GM19438 (cell line): ENCODE results near the gene TTC3.

Source experiments
- ATAC-seq: cut with Tn5 transposase; IDR thresholded peaks from one replicate; pipeline ENCODE4 v1.9.1; 2021; ENCODE audit warnings: low read depth; ENCODE audit not compliant: unreplicated experiment

The TTC3 gene

DNA sequence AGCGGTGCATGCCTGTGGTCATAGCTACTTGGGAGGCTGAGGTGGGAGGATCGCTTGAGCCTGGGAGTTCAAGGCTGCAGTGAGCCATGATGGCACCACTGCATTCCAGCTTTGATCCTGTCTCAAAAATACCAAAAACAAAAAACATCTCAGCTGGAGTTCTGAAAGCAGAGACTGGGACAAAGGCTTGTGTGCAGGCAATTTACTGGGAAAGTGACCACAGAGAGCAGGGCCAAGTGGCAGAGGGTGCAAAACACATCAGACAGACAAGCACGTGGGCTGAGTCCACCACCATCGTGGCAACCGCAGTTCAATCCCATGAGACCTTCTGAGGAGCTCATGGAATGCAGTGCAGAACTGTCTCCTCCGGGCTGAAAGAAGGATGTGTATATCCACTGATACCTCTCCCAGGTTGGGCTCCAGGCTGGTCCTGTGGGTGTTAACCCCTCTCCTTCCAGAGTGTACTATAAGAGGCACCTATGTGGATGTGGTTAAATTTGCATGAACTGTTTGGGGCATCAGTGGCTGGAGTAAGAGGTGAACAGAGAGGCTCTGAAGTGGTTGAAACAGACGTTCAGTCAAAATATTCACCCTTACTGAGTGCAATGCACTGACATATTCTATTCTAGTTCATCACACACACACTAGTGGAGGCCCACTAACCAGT is 11.0 kb upstream of the TTC3 start:
- no peak for ATAC-seq

DNA sequence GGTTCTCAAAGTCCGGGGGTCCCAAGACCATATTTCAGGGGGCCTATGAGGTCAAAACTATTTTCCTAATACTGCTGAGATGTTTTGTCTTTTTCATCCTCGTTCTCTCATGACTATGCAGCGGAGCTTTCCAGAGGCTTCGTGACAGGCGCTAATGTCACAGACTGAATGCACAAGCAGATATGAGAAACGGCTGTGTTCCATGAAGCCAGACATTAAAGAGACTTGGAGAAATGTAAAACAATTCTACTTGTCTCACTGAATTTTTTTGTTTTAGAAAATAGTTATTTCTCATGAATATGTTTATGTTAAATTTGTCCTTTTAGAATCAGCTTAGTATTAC is 10.5 kb upstream of the TTC3 start:
- no peak for ATAC-seq

DNA sequence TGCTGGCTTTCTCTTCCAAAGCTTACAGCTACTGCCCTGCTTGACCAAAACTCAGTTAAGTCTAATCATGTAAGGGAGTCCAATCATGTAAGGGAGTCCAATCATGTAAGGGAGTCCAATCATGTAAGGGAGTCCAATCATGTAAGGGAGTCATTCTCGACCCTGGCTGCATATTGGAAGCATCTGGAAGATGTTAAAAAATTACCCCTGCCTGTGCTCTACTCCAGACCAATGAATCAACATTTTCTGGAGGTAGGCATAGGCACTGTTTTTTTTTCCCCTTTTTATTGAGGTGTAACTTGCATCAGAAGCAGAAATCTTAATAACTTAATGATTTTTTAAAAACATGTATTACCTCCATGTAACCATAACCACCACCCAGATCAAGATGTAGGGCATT is 9.6 kb upstream of the TTC3 start:
- ATAC-seq, result no peak

DNA sequence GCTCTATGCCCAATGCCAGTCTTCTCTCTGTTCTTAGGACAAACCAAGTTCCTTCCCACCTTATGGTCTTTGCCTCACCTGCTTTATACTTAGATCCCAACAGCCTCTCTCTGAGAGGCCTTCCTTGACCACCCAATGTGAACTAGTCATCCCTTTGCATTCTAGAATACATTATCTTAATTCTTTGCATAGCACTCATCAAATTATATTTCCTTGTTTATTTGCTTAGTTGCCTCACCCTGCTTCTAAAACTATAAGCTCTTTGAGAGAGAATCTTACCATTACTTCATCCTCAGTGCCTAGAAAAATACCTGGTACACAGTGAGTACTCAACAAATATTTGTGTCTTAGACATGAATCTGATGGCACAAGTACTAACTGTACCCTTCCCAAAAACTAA is 8.2 kb upstream of the TTC3 start:
- no peak for ATAC-seq

DNA sequence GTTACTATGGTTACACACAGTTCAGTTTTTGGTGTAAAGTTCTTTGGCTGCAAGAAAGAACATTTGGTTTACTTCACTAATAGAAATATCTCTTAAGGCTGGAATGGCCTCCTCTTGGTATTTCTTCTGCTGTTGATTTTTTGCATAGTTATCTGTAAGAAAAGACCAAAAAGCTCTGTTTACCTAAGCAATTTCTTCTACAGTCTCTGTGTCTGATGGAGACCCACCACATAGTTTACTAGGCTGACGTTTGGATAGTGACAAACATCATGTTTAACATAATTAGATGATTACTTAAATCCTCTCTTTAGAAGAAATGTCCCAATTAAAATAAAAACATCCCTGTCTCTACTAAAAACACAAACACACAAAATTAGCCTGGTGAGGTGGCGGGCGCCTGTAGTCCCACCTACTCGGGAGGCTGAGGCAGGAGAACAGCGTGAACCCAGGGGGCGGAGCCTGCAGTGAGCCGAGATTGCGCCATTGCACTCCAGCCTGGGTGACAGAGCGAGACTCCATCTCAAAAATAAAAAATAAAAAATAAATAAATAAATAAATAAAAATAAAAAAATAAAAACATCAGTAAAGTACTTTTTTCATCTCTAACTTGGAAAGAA is 7.4 kb upstream of the TTC3 start:
- ATAC-seq, result no peak

DNA sequence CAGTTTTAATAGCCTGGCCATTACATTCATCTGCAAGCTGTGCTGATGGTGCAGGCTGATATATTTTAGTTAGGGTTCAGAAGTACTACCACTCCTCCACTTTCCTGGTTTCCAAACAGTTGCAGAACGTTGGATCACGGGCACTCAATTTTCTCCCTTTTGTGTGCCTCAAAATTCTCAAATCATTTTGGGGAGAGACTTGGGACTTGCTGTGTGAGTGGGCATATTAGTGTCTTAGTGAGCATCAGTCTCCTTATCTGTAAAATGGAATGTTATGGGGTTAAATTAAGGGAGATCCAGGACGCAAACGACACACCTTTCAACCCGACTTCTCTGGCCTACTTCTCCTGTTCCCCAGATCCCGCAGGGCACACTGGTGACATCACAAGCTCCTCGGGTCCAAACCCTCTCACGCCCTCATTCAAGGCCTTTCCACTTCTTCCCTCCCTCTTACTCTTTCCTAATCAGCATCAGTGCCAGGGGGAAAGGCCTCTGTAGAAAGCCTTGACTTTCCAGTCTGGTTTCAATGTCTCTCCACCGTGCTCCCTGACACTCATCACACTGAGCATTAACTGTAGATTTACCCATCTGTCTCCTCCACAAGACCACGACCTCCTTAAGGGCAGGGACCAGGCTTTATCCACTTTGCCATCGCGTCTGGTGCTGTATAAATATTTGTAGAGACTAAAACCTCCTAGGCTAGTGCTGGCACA is 1.3 kb upstream of the TTC3 start:
- no peak for ATAC-seq

DNA sequence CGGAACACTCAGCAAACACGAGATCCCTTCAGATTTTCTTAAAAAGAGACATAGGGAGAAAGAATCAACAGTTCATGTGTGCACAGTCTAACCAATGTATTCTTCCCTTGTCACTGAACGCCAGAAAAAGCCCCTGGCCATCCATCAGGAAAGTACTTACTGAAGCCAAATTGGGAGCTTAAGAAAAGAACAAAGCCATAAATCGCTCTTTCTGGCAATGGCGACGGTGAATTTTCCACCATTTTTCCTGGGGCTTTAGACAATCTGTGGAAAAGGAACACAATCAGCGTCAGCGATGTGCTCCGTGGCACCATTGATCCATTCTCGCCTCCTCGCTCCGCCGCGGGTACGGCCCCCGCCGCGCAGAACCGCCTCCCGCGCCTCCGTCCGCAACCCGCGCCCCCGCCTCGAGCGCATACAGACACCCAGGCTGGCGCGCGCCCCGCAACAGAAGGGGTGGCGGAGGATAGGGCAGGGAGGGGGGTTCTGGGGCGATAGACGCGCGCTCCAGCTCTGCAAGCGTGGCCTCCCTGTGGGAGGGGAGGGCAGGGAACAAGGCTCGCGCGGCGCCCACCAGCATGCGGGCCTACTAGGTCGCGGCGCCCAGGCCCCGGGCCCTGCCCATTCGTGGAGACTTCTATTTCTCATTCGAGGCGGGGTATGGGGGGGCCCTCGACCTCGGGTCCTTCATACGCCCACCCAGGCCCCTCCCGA is 623 bp upstream of the TTC3 start:
- peak; percentile 46 for ATAC-seq

DNA sequence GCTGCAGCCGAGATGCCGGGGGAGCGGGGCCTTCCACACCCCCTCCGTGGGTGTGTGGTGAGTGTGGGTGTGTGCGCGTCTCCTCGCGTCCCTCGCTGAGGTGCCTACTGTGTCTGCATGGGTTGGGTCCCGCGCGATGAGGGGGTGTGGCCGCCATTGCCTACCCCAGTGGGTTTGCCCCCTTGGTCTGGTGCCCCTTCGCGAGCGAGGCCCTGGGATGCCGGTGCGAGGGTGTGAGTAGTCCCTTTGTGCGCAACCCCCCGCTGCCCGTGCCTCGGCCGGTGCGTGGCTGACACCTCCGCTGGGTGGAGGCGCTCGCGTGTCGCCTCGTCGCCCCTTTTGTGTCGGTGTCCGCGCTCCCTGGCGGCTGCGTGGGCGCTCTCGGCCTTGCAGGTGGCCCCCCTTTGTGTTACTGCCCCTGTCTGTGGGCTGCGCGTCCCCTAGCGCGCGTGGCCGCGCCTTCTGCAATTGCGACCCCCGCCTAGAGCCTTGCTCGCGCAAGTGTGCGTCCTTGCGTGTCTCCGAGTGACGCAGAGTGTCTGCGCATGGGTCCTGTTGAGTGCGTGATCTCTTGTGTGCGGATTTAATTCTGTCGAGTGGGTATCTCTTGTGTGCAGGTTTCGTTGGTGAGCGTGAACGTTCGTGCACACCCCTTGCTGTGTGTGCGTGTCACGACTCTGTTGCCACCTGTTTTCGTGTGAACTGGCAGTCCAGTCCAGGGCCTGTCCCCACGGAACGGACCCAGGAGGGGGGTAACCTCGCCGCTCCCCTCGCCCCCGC is 553 bp downstream of the TTC3 start:
- ATAC-seq, result peak; percentile 37

DNA sequence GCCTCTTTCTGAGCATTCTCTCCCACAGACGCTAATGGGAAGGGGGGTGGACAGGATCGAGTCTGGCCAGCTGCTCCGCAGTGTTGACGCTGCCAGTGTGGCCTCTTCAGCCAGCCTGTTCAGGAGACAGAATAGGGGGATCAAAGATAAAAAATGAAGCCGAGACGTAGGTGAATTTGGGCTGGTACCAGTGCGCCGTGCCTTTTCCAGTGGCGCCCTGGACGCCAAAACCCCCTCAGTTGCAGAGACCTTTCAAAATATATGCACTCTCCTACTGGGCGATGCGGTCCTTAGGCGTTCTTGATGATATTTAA is 1.1 kb downstream of the TTC3 start:
- no peak for ATAC-seq

DNA sequence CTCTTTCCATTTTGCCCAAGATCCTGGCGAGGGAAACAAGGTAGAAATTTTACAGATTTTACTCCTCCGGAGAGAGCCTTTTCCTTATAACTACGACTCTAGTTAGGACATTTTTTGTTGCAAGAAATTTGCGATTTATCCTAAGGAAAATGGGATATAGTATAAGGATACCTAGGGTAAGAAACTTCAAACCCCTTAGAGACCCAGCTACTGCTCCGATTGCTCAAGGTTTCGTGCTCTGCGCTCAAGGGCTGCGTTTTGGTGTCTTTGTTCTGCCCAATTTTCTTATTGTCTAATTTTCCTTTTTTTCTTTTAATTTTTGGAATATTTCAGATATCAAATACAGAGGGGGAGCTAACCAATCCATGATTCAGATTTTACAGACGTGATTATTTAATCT is 1.5 kb downstream of the TTC3 start:
- no peak for ATAC-seq

DNA sequence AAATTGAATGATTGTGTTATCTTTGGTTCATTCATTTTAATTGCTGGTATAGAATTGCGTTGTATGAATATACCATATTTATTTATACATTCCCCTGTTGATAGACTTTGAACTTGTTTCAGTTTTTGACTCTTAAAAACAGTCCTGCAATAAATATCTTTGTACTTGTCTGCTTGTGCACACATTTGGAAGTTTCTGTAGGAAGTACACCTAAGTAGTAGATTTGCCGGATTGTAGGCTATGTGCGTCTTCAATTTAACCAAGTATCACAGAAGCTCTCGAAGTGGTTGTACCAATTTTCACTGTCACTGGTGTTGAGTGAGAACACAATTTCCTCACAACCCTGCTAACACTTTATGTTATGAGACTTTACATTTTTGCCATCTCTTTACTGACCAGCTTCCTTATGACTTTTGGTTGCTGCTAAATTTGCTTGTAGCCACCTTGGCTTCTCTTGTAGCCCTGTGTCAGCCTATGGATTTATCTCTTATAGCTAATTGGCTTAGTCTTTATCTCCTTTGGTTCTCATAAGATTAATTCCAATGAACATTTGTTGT is 2.2 kb downstream of the TTC3 start:
- ATAC-seq, result no peak

DNA sequence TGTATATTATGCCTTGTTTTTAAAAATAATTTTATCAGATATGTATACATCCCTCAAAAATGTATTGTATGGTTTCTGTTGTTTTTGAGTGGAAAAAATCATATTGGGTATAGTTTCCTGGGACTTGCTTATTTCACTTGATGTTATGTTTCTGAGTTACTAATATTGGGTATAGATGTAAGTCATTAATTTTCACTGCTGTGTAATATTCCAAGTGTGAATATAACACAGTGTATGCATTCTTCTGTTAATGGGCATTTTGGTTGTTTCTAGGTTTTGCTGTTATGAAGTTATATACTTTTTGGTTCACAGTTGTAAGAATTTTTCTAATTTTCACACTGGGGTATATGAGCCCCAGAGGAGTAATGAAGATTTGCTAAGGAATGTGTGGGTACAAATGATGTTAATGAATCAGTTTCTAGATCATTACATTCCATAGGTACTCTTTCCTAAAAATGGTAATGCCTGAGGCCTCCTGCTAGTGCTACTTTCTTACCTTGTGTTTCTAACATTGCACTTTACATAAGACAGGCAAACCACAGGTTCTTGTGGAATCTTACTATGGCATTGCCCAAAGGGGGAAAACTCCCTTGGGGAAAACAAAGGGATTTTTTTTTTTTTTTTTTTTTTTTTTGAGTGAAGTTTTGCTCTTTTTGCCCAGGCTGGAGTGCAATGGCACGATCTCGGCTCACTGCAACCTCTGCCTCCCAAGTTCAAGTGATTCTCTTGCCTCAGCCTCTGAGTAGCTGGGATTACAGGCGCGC is 3.2 kb downstream of the TTC3 start:
- ATAC-seq, result no peak

DNA sequence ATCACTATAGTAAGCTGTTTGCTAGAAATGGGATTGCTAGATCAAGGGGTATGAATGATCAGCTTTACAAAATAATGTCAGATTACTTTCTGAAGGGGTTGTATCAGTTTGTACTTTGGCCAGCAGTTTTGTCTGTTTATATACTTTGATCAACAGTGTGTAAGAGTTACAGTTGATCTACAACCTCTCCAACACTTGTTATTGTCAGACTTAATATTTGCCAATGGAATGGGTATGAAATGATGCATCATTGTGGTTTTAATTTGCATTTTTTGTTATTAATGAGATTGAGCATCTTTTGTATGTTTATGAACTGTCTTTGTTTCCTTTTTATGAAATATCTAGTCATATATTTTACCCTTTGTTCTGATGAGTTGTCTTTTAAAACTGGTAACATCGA is 4.3 kb downstream of the TTC3 start:
- no peak for ATAC-seq

DNA sequence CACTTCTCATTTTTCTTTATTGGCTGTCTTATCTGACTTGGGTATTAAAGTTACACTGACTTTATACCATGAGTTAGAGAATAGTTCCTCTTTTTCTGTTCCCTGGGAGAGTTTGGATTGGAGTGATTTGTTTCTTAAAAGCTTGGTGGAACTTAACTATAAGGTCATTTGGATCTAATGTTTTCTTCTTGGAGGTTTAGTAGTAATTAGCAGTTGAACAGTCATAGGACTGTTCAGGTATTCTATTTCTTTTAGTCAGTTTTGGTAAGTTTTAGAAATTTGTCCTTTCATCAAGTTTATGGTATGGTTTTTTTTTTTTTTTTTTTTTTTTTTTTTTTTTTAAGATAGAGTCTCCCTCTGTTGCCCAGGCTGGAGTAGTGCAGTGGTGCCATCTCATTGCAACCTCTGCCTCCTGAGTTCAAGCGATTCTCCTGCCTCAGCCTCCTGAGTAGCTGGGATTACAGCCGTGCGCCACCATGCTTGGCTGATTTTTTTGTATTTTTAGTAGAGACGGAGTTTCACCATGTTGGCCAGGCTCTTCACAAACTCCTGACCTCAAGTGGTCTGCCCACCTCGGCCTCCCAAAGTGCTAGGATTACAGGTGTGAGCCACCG is 6.3 kb downstream of the TTC3 start:
- no peak for ATAC-seq

DNA sequence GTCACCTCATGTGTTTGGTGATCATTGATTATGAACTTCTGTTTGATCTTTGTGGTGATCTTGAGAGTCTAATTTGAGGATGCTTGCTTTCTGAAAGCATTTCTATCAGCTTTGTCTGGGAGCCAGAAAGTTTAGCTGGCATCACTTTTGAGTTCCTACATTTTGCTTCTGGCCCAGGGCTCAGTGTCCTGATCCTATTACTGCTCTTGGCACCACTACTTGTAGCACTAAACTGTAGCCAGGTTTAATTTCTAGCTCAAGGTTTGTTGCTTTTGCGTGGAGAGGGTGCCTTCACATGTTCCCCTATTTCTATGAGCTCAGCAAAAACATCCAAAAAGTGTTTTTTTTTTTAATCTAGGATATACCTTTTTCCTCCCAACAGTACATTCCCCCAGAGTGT is 9.3 kb downstream of the TTC3 start:
- no peak for ATAC-seq

DNA sequence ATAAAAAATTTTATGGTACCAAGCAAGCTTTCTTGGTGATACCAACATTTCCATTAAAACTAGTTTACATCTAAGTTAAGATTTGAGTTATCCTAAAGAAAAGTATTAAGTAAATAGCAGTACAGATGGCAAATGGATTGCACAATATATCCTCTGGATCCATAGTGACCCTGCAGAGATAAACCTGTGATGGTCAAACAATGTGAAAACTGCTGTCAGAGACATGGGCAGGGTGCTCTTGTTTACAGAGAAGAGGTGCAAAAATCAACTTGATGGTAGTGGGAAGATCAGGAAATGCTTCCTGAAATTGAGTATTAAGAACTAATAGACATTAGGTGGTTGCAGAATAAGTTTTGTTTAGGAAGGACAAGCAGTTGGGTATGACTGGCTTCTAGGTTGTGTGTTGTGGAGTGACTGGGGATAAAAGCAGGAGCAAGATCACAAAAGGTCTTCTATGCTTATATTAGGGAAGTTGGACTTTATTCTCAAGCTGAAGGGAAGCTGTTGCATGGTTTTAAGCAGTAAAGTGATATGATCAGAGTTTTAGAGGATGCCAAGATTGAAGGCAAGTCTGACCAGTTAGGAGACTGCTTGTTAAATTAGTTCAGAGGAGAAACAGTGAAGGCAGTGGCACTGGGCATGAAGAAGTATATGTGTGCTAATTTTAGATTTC is 9.9 kb downstream of the TTC3 start:
- ATAC-seq, result no peak

DNA sequence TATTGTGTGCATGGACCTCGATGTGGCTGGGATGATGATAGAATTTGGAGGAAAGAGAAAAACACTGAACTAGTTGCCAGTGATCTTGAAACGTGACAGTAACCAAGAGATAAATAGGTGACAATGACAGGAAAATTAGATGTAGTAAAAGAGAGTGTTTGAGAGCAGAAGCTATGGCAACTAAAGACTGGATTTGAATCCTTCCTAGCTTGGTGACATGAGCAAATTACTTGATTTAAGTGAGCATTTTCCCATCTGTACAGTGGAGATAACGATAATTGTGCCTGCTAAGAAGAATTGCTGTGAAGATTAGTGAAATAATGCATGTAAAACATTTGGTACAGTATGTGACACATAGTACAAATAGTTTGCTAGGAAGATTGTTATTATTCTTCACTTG is 12.7 kb downstream of the TTC3 start:
- ATAC-seq, result no peak

DNA sequence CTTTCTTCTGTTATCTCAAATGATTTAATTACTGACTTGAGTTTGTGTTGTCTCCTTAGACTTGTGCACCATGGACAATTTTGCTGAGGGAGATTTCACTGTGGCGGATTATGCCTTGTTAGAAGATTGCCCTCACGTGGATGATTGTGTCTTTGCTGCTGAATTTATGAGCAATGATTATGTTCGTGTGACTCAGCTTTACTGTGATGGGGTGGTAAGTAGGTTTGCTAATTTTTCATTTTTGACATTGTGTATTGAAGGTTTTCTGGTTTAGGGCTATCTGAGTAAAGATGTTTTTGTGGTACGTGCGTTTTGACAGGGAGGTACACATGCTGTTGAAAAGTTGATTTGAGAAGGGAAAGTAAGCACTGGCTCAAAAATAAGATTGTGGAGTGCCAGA is 14.1 kb downstream of the TTC3 start:
- no peak for ATAC-seq

DNA sequence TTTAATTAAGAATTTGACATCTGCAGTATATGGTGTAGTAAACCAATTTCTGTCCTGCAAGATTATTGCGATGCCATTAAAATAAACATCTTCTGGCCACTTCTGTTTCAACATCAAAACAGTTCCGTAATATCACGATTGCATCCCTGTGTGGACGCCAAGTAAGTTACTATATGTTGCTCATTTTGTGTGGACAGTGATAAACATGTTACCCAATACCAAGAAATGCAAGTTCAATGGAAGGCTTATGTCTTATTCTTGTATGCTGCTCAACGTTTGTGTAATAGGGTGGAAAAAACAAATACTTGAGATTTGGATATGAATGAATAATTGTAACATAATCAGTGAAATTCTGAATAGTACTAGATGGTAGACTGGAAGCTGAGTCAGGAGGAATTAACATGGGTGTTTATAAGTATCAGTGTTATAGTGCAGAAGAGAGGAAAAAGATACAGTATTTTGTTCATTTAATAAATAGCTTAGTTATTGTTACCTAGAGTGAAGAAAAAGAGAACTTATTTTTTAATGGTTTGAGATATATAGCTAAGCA is 15.2 kb downstream of the TTC3 start:
- no peak for ATAC-seq
